ENCODE measurements around the gene PTPRD.

Gene PTPRD

DNA sequence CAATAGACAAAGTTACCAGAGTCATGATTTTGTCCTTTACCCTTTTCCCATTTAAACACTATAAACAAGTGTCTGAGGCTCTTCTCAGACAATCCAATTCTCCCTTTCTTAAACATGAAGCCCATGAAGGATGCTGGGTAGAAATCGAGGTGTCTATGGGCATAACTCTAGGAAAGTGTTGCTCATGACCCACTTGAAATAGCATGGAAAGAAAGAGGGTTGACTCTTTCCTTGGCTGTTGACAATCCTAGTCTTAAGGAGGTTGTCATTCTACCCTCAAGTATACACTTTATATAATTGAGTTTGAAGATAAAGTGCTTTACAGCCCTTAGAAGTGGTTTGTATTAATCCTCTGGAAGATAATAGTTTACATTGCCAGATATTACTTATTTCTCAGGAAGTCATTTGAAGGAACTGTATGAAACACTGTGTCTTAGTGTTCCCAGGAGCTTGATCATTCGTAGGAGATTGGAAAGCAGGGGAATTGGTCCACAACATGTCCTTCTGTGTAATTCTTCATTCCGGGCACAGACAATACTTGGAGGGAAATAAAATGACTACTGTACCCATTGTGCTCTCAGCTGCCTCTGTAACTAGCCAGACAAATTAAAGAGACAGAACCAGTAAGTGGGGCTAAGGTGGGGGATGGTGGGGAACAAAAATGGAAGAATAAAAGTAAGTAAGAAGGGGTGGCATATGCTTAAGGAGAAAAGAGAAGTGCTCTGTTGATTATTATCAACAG lies 1734.9 kb downstream of the PTPRD start:
- no peak for DNase-seq

DNA sequence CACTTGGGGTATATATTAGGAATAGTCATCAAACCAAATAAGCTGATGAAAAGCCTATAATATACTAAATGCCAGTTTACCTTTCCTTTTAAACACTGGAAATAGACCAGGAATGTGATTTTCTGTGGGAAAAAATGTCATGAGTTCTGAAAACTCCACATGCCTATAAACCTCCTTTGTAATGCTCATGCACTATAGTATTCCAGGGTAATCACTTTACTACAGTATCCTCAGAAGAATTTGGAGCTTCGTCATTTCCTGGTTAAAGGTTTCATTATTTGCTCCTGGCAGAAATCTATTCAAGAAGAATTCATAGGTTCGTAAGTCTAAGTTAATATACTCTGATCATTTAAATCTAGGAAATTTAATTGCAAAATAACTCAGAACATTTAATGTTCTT lies 1736.5 kb downstream of the PTPRD start:
- DNase-seq: no peak

DNA sequence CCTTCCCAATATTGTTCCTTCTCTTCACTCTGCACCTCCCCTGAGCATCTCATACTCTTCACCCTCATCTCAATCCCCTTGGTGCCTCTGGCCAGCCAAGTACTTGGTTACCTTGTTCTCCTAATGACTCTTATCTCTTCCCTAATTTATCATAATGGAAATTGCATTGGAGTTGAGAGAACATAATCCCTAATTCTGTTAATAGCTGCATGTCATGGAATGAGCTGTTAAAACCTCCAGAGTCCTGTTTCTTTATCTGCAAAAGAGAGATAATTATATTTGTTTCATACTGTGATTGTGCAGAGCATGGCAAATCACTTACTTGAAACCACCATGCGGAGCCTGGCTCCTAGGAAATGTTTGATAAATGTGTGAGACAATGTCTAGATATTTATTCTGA lies 1738.3 kb downstream of the PTPRD start:
- no peak for DNase-seq

DNA sequence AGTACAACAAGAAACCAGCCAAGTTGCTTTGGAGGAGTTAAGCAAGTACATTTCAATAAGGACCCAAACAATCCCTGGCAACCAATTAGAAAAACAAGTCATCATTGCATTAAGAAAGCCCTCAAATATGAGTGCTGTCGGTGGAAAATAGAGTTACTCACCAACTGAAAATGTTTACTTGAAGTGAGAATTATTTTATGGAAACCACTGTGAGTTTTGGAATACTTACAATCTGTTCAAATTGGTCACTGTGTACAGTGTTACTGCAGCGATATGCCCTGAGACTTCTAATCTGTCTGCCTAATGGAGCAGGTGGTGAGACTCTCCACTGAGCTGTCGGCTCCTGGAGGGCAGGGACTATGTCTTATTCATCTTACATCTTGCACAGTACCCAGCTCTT lies 1740.0 kb downstream of the PTPRD start:
- no peak for DNase-seq

DNA sequence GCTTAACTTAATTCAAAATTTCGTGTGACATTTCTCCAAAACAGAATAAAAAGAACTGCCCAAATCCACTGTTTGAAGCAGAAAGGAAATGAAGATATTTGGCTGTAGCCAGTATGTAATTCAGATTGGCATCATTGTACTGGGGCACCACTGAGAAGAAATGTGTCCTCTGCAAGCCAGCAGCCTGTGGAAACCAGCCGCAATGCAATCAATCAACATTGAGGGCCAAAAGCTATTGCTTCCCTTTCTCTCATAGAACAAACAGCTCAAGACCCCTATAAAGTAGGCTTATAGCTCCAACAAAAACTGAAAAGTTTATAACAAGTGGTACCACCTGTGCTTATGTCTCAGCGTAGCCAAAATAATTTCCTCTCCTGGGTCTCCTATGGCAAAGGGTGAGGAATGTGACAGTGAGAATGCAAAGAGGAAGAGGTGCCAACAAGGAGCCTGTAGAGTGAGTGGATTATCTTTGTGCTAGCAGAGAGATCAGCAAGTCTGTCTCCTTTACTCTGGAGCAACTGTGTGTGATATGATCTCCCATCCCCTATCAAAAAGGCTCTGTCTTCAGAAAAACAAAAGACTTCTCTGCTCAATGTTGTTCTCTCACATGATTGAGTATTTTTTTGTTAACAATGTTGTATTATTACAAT lies 1740.9 kb downstream of the PTPRD start:
- no peak for DNase-seq

DNA sequence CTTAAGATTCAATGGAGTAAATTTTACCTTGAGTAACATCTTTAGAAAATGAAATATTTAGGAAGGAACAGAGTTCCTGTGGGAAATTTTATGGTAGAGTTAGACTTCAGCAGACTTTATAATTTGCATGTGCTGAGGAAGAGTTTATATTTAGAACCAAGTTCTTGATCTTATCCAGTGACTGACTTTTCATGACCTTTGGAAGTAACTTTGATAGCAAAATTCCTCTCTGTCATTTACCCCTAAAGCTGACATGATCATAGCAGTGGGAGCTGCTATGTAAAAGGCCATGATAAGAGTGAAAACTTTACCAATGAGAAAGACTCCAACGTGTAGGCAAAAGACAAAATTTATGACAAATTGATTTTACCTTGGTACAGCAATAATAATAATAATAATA lies 1741.4 kb downstream of the PTPRD start:
- DNase-seq: no peak

DNA sequence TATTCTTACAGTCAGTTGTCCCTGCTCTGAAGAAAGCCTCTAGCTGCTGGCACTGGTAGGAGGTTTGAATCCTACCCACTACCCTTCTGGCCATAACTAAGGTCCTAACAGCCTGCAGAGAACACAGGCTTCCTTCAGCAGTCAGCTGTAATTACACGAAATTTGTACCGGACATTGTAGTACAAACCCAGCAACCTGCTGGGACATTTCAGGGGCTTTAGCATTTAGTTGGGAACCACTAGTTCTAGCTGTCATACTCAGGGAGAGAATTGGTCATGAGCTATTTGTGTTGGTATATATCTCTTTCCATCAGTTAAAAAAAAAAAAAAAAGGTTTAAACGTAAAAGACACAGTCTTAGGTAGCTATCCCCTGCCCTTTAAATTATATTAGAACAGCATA lies 1743.0 kb downstream of the PTPRD start:
- DNase-seq: no peak

DNA sequence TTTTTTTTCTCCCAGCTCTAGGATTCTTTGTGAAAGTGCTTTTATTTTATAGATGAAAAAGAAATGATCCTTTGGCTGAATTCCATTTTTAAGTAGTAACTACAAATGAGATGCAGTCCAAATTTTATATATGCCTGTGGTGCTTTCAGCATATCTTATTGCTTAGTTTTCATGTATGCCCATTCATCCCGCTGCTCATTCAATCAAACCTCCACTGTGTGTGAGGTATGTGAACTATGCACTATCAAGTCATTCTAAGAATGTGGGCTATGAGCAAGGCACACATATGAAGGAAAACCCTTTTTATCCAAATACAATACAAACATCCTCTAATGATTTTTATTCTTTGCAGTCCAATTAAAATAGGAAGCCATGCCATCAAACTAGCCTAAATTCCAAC lies 1744.2 kb downstream of the PTPRD start:
- no peak for DNase-seq

DNA sequence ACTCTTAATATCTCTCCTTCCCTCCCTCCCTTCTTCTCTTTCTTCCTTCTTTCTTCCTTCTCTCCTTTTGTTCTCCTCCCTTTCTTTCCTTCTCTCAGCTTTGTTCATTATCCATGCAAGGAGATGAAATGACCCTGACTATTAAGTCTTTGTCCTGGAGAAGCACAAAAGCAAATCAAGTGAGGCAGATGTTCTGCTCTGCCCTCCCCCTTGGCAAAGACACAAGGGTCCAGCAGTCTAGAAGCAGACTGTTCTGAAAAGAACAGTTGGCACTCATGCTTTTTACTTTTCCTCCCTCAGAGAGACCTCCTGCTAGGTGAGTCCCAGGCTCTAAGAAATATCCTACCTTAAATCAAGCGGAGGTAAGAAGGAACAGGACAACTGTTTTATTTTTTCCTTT lies 1745.7 kb downstream of the PTPRD start:
- no peak for DNase-seq

DNA sequence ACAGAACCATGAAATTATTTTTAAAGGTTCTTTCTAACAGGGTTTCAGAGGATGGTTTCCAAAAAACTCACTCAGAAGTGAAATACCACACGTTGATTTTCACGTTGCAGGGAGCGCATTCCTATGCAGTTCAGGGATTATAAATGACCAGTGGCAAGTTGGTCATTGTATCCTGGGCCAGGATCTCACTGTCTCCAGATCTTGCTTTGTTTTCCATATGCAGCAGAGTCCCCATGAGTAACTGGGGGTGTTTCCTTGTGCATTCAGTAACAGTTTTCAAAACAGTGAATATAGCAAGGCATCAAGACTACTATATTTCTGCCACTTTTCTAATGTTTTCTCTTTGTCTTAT lies 1748.3 kb downstream of the PTPRD start:
- no peak for DNase-seq

DNA sequence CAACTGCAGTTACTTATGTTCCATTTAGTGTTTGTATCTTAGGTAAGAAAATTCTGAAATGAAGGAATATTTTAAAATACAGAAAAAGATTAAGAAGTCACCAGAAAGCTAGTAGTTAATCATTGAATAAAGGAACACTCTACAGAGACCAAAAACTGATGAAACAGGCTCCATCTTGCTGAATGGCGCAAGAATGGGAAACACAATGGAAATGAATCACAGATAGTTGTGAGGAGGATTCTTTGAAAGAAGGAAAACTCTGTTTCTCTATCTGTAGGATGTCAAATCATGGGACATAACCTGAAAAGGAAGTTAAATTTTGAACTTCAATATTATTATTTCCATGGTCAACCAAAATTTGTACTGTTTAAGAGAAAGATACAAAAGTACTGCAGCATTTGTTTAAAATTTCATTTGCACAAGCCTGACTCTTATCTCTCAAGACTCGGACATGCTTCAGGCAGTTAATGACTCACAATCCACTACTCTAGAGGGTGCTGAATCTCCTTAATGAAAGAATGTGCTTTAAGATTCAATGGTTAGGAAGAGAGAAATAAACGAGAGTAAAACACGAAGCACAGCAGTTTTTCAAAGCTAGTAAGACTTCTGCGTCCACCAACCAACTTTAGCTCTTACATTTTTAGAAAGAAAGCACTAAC lies 1748.8 kb downstream of the PTPRD start:
- no peak for DNase-seq

DNA sequence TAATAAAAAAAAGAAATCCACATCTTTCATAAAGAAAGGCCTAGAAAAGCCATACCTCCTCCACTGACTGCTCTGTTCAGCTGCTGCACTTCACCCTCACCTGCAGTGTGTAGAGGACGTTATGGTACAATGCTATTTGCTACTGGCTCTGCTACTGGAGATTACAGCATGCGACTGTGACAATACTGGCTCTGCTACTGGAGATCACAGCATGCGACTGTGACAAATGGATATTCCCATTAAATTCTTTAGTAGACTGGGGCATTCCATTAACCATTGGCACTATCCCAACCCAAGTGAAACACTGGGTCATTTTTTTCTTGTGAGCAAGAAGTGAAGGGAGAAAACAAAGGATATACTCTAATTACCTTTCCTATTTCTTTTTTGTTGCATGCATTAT lies 1749.7 kb downstream of the PTPRD start:
- no peak for DNase-seq

DNA sequence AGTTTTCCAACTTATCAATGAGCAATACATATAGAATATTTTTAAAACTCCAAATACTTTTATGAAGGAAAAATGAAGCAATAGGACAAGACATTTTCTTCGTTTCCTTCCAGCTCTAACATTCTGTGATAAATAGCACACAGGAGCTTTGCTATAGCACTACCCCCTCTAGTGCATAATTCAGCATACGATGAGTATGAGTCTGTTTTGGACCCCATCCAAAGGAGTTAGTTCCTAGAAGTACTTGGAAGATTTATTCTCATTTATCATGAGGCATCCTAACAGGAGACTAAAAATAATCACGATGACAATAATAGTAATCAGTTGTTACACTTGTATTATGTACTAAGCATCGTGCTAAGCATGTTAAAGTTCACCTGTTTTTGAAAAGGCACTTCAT lies 1751.9 kb downstream of the PTPRD start:
- DNase-seq: no peak

DNA sequence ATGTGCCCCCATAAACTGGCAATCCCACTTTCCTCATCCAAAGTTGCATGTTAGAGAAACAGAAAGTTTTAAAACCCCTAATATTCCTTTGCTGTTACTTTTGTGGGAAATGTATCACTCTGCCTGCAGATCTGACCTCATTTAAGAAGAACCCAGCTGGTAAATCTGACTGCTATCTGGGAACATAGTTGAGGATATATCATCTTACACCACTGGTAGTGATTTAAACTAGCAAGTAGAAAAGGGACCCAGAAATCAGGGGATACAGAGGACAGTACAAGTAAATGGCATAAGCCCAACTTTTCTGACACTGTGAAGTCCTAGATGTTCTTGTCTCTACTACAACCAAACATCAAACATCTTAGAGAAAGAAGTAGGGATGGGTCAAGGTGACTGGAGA lies 1752.7 kb downstream of the PTPRD start:
- no peak for DNase-seq

DNA sequence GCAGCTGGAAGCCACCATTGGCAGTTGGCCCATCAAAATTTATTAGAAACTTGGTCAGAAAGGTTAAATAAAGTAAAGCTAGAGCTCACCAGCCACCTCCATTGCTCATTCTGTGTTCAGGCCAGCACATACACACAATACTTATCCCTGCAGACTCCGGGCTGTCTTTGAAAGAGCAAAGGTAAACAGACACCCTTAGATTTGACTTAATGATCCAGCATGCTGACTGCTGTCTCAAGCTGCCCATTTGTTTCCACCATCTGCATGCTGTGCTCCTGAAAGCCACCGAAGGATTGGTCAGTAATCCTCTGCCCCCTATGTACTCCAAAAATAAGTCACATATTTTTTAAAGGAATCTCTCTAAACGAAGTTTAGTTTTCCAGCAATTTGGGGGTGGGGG lies 1753.4 kb downstream of the PTPRD start:
- DNase-seq: no peak

DNA sequence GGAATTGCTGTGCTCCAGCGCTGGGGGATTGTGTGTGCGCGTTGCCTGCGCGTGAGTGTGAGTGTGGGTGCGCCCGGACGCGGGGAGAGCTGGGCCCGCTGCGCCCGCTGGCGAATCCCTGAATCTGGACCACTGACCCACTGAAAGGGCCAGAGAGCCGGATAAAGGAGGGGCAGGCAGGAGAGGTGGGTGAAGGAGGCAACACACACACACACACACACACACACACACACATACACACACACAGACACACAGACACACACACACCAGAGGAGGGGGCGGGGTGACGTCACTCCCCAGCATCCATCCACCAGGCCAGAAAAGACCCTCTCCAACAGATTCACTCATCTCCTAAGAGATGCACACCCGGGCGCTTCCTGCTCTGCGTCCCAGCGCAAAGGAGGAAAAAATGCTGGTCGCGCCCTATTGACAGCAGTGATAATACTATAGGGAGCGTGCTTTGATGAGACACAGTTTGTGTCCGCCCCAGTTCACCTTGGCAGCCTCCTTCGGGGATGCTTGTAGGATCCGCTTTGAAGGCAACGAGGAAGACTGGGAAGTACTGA lies 1754.1 kb downstream of the PTPRD start:
- no peak for DNase-seq

DNA sequence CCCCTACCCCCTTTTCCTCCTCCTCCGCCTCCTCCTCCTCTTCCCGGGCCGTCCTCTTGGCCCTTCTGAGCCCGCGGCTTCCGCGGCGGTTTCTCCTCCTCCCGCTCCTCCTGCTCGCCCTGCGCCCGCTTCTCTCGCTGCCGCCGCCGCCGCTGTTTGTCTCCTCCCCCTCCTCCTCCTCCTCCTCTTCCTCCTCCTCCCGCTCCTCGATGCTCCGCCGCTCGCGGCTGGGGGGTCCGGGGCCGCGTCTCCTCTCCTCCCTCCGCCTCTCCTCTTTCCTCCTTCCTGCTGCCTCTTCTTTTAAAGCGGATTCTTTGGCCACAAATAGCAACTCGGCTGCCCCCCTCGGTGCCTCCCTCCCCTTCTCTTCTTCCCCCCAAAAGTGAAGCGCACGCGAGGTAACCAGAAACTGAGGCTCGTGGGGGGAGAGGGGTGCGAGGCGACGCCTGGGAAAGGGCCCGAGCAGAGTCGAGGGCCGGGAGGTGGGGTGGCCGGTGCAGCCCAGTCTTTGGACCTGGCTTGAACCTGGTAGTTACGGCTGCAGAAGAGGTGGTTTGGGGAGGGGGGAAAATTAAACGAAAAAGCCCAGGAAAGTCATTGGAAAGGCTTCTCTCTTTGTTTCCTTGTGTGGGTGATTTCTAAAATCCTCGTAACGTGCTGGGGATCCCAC lies 1754.7 kb downstream of the PTPRD start:
- no peak for DNase-seq

DNA sequence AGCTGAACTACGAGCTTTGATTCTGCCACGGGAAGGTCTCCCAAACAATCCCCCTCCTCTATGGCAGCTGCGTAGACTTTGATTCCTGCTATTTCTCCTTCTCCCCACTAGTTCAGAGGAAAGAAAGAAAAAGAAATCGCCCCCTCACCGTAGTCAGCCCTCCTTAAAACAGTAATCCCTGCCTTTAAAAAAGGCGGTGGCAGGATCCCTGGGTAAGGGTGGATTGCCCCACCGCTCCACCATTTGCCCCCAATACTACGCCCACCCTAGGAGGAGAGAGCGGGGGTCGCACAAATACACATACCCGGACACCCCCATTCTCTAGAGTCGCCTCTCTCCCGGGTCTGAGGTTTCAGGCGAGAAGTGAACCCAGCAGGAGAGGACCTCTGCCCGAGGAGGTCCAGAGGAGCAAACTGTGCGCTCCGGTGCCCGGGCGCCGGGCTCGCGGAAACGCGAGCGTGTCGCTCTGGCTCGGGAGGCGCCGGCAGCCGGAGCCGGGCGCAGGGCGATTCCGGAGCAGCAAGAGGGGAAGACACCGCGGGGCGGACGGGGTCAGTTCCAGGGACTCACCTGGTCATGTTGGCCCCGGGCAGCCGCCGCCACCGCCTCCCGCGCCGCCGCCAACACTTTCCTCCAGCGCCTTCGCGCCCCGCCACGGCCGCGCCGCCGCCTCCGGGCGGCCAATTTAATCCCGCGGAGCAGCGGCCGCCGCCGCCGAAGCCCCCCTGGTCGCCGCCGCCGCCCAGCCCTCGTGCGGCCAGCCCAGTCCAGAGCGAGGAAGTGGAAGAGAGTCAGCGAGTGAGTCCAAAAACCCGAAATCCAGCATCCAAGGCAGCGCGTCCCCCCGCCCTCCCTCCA lies 1755.5 kb downstream of the PTPRD start:
- no peak for DNase-seq

DNA sequence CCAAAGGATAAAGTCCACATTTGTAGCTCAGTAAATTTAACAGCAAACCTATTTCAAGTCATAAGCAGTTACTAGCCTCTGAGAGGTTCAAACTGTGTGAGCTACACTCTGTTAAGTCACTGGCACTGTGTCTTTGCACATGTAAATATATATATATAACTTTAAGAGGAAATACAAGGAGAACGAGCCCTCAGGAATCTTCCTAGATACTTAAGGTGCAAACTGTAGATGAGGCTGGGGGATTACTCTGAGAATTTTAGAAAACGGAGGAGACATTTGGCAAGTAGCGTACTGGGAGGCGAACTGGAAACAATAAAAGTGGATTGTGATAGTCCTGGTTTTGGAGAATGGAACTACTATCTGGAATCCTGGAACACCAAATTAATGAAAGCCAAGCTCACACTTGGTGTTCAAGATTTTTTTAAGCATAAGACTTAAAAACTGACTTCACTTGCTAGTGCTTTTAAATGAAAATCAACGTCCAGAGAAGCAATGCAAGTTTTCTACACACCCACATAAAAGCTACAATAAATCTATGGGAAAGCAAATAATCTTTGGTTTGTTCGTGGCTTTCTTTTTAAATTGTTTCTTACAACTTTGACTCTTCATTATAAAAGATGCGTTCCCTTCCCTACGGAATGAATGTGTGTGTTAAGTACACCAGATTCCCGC lies 1756.3 kb downstream of the PTPRD start:
- DNase-seq: no peak

DNA sequence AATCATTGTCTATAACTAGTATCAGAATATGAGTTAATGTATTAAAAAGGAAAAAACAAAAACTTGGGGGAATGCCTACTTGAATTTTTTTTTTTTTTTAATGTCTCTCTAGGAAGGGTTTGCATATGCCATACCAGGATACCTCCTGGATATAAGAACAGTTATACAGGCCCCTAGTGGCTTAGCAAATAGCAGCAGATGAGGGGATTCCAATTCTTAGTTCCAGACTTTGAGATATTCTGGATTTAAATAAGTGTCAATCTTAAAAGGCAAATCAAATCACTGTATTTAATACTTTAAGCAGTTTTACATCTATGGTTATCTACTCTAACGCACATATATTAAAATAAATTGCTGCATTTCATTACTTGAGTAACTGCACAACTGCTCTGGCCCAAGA lies 1757.8 kb downstream of the PTPRD start:
- no peak for DNase-seq

DNA sequence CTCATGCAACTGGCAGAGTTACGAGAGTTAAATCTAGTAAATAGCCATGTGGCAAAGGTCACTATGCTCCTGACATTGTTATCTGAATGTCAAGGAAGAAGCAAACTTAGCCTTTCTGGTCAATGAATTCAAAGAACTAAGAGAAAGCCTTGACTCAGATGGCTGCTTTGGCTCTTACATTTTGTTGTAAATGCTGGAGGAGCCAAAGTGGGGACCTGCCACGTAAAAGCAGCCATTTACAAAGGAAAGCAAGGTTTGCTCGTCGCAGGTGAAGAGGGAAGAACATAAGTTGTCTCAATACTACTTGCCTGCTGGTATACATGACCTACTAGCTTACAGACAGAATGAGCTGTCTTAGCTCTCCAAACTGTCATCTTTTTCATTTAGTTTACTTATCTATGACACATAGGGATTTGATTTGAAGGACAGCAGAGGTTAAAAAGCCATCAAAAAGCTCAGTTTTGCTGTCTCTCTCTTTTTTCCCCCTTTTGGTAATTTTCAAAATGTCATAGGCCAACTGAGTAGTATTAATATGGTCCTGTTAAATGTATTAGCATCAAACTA lies 1760.4 kb downstream of the PTPRD start:
- no peak for DNase-seq

DNA sequence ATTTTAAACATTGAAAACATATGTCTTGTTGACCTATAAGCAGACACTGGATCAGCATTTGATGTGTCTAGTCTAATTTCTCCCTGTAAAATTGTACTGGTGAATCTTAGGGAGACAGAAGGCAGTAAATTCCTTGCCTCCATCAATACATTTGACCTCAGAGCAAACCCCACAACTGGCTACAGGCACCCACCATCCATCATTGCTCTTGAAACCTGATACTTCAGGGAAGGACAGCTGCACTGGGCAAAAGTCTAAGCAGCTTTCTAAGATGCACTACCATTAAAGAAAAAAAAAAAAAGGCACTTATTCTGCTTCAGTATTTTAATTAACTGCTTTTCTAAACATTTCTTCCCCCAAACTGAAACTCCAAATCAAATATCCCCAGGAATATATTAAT lies 1761.9 kb downstream of the PTPRD start:
- no peak for DNase-seq

Data from activated T-cell treated with anti-CD3 and anti-CD28 coated beads for 4 hours (primary cell).